Forelimb muscle (tissue), 1 donor: Measurements from ENCODE around the gene MAOB. TPM values are rescaled to one million over a fixed set of nuclear protein-coding genes. Genes with fewer than 3 reads are reported as not detected.

Experiments used
- DNase-seq: peaks from one replicate; pipeline ENCODE4 v3.0.0-alpha.2; 2013; ENCODE audit warnings: low read depth
- polyA plus RNA-seq: library from polyadenylated mRNA; unstranded; fragments of 120-200 nt; gene quantifications from one replicate; pipeline ENCODE4 v1.2.1, GENCODE V29; 2013; ENCODE audit not compliant: insufficient read length

The MAOB gene
- polyA plus RNA-seq, 1 donor, result 0.95 TPM

- no peak for DNase-seq
Observed at GRCh38 chrX:43860646-43861370, 21.4 kb downstream of the MAOB start.

GRCh38 chrX:43853225-43853828 is 28.9 kb downstream of the MAOB start:
- DNase-seq, result no peak

GRCh38 chrX:43850629-43851028 is 31.6 kb downstream of the MAOB start:
- DNase-seq, result no peak

GRCh38 chrX:43849173-43849572 is 33.1 kb downstream of the MAOB start:
- DNase-seq, result no peak

GRCh38 chrX:43847352-43847751 is 34.9 kb downstream of the MAOB start:
- DNase-seq, result no peak

- DNase-seq, result no peak
Observed at GRCh38 chrX:43846558-43846957, 35.7 kb downstream of the MAOB start.

GRCh38 chrX:43845776-43846175 is 36.5 kb downstream of the MAOB start:
- no peak for DNase-seq

- DNase-seq, result no peak
Observed at GRCh38 chrX:43840265-43840664, 42.0 kb downstream of the MAOB start.

GRCh38 chrX:43836435-43837184 is 45.6 kb downstream of the MAOB start:
- DNase-seq, result peak; percentile 5

GRCh38 chrX:43835559-43835958 is 46.7 kb downstream of the MAOB start:
- no peak for DNase-seq

- DNase-seq, result no peak
Observed at GRCh38 chrX:43827791-43828190, 54.5 kb downstream of the MAOB start.

GRCh38 chrX:43822014-43822413 is 60.2 kb downstream of the MAOB start:
- DNase-seq, result no peak

- DNase-seq, result no peak
Observed at GRCh38 chrX:43817444-43817843, 64.8 kb downstream of the MAOB start.

- no peak for DNase-seq
Observed at GRCh38 chrX:43815209-43815608, 67.0 kb downstream of the MAOB start.

- no peak for DNase-seq
Observed at GRCh38 chrX:43813898-43814297, 68.4 kb downstream of the MAOB start.

- DNase-seq, result no peak
Observed at GRCh38 chrX:43813319-43813718, 68.9 kb downstream of the MAOB start.

- no peak for DNase-seq
Observed at GRCh38 chrX:43809463-43809862, 72.8 kb downstream of the MAOB start.

- DNase-seq, result no peak
Observed at GRCh38 chrX:43808231-43808630, 74.0 kb downstream of the MAOB start.

GRCh38 chrX:43805579-43805978 is 76.7 kb downstream of the MAOB start:
- no peak for DNase-seq

- no peak for DNase-seq
Observed at GRCh38 chrX:43804021-43804420, 78.2 kb downstream of the MAOB start.

- DNase-seq, result no peak
Observed at GRCh38 chrX:43785930-43786591, 96.2 kb downstream of the MAOB start.

- DNase-seq, result no peak
Observed at GRCh38 chrX:43758044-43758443, 124.2 kb downstream of the MAOB start.
